ENCODE measurements around the gene MYH10. TPM values are rescaled to one million over a fixed set of nuclear protein-coding genes. Genes with fewer than 3 reads are reported as not detected.

Gene MYH10
- total and polyA plus RNA-seq, 4 donors: 86.0 to 121 (median 106) TPM

DNA sequence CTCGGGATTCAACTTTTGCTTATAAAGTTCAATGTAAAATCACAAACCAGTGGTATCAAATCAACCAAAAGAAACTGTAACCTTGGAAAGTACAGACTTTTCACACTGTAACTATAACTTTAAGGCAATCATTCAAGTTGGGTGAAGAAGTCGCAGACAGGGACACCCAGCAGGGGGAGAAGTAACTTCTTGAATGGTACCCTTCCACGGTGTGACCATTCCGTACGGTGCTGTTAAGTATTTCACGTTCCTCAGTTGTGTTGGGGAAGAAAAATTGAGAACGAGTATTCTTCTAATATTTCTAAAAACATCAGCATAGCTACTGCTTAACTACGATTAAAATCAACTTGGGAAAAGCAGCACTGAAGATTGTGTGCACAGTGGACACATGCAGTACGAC lies 55.8 kb downstream of the MYH10 start:
- WGBS (ENCODE audit: insufficient coverage): 100% methylated on average over 1 of the region's 9 CpGs
- Histone ChIP-seq H3K4me1 (ENCODE audit: control insufficient read depth, insufficient read depth, low read length) (no peaks in the 10 kb centered on the region), H3K27me3 (ENCODE audit: control insufficient read depth, insufficient read depth, low read length) (no peaks in the 10 kb centered on the region), H3K27ac (ENCODE audit: low read depth, low read length) (no peak overlapping the region), H3K4me3 (ENCODE audit: low read depth, low read length) (no peak overlapping the region), H3K9me3 (ENCODE audit: control insufficient read depth, insufficient read depth, low read length) (no peaks in the 10 kb centered on the region), H3K36me3 (ENCODE audit: control insufficient read depth, insufficient read depth, low read length) (peaks cover 4% of the 10 kb centered on the region)
- DNase-seq (ENCODE audit: low read depth in 4 of 6, low spot score in 6 of 6): no peak

DNA sequence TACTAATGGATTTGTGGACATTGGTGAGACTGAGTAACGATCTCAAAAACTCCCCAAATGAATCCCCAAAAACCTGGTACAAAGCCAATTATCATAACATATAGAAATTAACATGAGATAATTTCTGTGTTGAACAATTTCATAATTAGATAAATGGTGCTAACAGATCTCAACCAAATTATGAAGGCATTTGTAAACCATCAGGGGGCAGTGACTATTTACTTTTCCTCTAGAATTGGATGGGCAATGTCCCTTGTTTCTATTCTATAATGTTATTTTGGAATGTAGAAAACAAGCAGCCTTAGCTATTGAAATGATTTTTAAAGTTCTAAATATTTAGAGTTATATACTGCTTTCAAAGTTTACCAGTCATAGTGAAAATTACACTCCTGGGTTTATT lies 57.8 kb downstream of the MYH10 start:
- Histone ChIP-seq H3K27me3 (ENCODE audit: control insufficient read depth, insufficient read depth, low read length) (no peaks in the 10 kb centered on the region), H3K4me3 (ENCODE audit: low read depth, low read length) (no peak overlapping the region), H3K4me1 (ENCODE audit: control insufficient read depth, insufficient read depth, low read length) (no peaks in the 10 kb centered on the region), H3K9me3 (ENCODE audit: control insufficient read depth, insufficient read depth, low read length) (no peaks in the 10 kb centered on the region), H3K27ac (ENCODE audit: low read depth, low read length) (no peak overlapping the region), H3K36me3 (ENCODE audit: control insufficient read depth, insufficient read depth, low read length) (peaks cover 15% of the 10 kb centered on the region)
- no CpG with 5 or more reads among the region's 1 CpG for WGBS (ENCODE audit: insufficient coverage)
- peak in 1 of 6 donors; percentile 43 for DNase-seq (ENCODE audit: low read depth in 4 of 6, low spot score in 6 of 6)

DNA sequence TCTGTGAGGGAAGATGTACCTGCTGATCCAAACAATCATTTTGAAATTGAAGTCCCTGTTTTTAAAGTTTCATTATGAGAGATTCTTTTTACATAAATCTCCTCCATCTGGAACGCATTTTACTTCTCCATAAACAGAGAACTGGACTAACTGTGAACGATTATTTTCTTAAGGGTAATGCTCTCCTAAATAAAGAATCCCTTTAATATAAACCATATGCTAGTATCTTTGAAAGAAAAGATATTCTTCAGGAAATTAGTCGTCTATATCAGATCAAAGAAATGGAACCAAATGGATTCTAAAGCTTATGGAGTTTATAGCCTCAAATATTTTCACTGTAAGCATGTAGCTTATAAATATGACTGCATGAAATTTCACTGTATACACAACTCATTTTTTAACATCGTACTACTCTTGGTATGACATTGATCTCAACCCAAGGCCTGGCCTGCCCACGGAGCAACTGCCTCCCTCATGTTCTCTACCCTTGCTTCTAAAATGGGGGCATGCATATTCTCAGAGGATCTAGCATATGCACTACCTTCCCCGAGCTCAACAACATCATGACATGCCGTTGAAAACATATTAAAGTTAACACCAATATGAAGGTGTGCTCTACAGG lies 66.4 kb downstream of the MYH10 start:
- 89% methylated on average over 2 of the region's 7 CpGs for WGBS (ENCODE audit: insufficient coverage)
- Histone ChIP-seq H3K4me3 (ENCODE audit: low read depth, low read length) (no peak overlapping the region), H3K36me3 (ENCODE audit: control insufficient read depth, insufficient read depth, low read length) (peaks cover 19% of the 10 kb centered on the region), H3K27ac (ENCODE audit: low read depth, low read length) (no peak overlapping the region), H3K9me3 (ENCODE audit: control insufficient read depth, insufficient read depth, low read length) (no peaks in the 10 kb centered on the region), H3K4me1 (ENCODE audit: control insufficient read depth, insufficient read depth, low read length) (no peaks in the 10 kb centered on the region), H3K27me3 (ENCODE audit: control insufficient read depth, insufficient read depth, low read length) (no peaks in the 10 kb centered on the region)
- no peak for DNase-seq (ENCODE audit: low read depth in 4 of 6, low spot score in 6 of 6)

DNA sequence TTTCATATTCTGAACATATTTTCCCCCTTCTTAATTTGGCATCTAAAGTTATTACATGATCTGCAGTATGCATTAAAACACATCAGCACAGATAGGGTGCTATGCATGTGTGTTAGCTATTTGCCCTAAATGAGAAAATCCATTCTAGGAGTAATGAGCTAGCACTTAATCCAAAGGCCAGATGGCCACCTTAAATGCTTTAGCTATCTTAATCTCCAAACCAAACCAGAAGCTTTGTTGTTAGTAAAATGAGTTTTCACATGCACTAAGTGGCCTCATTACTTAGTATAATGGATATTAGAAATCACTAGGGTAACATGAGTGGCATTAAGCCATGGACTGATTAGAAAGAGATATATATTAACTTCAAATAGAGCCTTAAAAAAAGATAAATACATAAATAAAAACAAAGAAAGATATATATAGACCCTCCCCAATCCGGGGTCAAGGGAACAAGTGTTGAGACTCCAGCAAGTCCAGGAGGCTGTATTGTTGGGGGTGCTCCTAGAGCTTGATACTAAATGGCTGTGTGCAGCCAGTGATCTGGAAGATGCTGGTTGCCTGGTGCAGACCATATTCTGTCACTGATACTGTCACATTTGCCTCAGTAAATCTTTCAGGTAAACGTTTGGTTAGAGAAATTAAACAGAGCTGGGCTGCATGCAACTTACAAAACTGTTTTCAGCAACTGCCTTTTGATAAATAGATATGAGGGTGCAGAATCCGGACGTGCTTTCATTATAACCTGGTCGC lies 67.3 kb downstream of the MYH10 start:
- no peaks in the 10 kb centered on the region for H3K4me1 ChIP-seq (ENCODE audit: control insufficient read depth, insufficient read depth, low read length)
- no CpG with 5 or more reads among the region's 5 CpGs for WGBS (ENCODE audit: insufficient coverage)
- no peak overlapping the region for H3K4me3 ChIP-seq (ENCODE audit: low read depth, low read length)
- H3K36me3 ChIP-seq (ENCODE audit: control insufficient read depth, insufficient read depth, low read length): peaks cover 13% of the 10 kb centered on the region
- H3K9me3 ChIP-seq (ENCODE audit: control insufficient read depth, insufficient read depth, low read length): no peaks in the 10 kb centered on the region
- no peaks in the 10 kb centered on the region for H3K27me3 ChIP-seq (ENCODE audit: control insufficient read depth, insufficient read depth, low read length)
- H3K27ac ChIP-seq (ENCODE audit: low read depth, low read length): no peak overlapping the region
- peak in 2 of 6 donors; percentile 18 to 69 for DNase-seq (ENCODE audit: low read depth in 4 of 6, low spot score in 6 of 6)

DNA sequence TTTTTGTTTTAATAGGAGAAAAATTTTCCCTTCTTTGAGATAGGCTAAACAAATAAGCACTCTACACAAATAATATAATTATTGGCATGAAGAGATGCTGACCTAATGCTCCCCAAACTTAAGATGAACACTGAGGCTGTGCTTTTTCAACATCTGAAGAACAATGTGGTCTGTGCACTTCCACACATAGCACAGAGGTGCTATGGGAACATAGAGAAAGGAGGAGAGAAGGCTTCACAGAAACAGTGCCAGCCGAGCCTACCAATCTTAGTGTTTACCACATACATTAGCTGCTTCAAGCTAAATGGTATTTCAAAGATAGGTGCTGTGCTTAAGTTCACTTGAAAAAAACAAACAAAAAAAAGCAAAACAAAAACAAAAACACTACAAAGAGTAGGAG lies 72.4 kb downstream of the MYH10 start:
- no peak for DNase-seq (ENCODE audit: low read depth in 4 of 6, low spot score in 6 of 6)
- no peak overlapping the region for H3K4me3 ChIP-seq (ENCODE audit: low read depth, low read length)
- peaks cover 6% of the 10 kb centered on the region for H3K36me3 ChIP-seq (ENCODE audit: control insufficient read depth, insufficient read depth, low read length)
- no peaks in the 10 kb centered on the region for H3K27me3 ChIP-seq (ENCODE audit: control insufficient read depth, insufficient read depth, low read length)
- no peaks in the 10 kb centered on the region for H3K4me1 ChIP-seq (ENCODE audit: control insufficient read depth, insufficient read depth, low read length)
- H3K27ac ChIP-seq (ENCODE audit: low read depth, low read length): no peak overlapping the region
- no peaks in the 10 kb centered on the region for H3K9me3 ChIP-seq (ENCODE audit: control insufficient read depth, insufficient read depth, low read length)
- no CpG with 5 or more reads among the region's 1 CpG for WGBS (ENCODE audit: insufficient coverage)

DNA sequence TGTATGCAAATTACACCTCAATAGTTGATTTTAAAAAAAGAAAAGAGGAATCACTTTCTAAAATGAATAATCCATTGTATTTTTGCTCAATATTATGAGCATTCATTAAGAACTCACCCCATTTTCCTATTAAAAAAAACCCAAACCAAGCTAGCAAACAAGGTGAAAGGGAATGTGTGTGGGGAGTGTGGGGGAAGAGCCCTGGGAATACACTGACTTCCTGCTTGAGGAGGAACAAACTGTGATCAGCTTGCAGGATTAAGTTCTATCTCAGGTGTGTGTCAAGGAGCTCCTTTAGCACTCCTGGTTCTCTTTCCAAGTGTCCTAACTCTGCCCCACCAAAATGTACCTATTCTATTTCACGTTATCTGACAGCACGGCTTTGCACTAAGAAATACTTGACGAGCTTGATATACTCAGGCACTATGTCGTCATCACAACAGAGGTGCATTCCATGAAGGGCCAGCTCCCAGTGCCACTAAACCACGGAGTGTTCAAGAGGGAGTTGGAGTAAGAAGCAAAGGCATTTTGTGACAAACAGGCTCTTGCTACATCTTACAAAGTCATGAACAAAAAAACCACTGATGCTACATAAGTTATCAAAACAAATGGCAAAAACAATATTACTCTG lies 73.2 kb downstream of the MYH10 start:
- Histone ChIP-seq H3K27me3 (ENCODE audit: control insufficient read depth, insufficient read depth, low read length) (no peaks in the 10 kb centered on the region), H3K27ac (ENCODE audit: low read depth, low read length) (no peak overlapping the region), H3K4me3 (ENCODE audit: low read depth, low read length) (no peak overlapping the region), H3K4me1 (ENCODE audit: control insufficient read depth, insufficient read depth, low read length) (no peaks in the 10 kb centered on the region), H3K9me3 (ENCODE audit: control insufficient read depth, insufficient read depth, low read length) (no peaks in the 10 kb centered on the region), H3K36me3 (ENCODE audit: control insufficient read depth, insufficient read depth, low read length) (peaks cover 10% of the 10 kb centered on the region)
- no peak for DNase-seq (ENCODE audit: low read depth in 4 of 6, low spot score in 6 of 6)
- WGBS (ENCODE audit: insufficient coverage): 80% methylated on average over 1 of the region's 5 CpGs

DNA sequence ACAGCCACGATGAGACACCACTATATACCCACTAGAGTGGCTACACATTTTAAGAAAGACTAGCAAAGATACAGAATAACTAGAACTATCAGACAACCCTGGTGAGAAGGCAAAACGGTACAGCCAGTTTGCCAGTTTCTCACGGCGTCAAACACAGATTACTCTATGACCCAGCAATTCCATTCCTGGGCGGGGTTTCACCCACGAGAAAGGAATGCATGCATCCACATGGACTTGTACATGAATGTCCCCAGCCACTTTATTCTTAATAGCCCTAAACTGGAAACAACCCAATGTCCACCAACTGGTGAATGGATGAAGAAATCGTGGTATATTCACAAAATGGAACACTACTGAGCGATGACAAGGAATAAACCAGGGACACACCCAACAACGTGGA lies 74.5 kb downstream of the MYH10 start:
- WGBS (ENCODE audit: insufficient coverage): 89% methylated on average over 4 of the region's 9 CpGs
- DNase-seq (ENCODE audit: low read depth in 4 of 6, low spot score in 6 of 6): no peak
- Histone ChIP-seq H3K4me3 (ENCODE audit: low read depth, low read length) (no peak overlapping the region), H3K27ac (ENCODE audit: low read depth, low read length) (no peak overlapping the region), H3K36me3 (ENCODE audit: control insufficient read depth, insufficient read depth, low read length) (peaks cover 8% of the 10 kb centered on the region), H3K27me3 (ENCODE audit: control insufficient read depth, insufficient read depth, low read length) (no peaks in the 10 kb centered on the region), H3K4me1 (ENCODE audit: control insufficient read depth, insufficient read depth, low read length) (no peaks in the 10 kb centered on the region), H3K9me3 (ENCODE audit: control insufficient read depth, insufficient read depth, low read length) (no peaks in the 10 kb centered on the region)

DNA sequence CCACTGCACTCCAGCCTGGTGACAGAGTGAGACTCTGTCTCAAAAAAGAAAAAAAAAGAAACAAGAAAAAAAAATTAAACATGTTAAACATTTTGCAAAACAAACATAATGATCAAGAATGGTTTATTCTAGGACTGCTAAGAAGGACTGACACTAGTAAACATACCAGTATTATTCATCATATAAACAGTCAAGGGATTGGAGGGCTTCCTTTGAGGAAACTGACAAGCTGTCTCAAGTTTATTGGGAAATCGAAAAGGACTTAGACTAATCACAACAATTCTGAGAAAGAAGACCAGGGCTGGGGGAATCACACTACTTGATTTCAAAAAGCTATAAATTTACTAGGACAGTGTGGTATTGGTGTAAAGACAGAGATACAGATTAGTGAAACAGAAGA lies 75.5 kb downstream of the MYH10 start:
- H3K9me3 ChIP-seq (ENCODE audit: control insufficient read depth, insufficient read depth, low read length): no peaks in the 10 kb centered on the region
- no peaks in the 10 kb centered on the region for H3K4me1 ChIP-seq (ENCODE audit: control insufficient read depth, insufficient read depth, low read length)
- DNase-seq (ENCODE audit: low read depth in 4 of 6, low spot score in 6 of 6): no peak
- no CpG with 5 or more reads among the region's 1 CpG for whole genome bisulfite sequencing (ENCODE audit: insufficient coverage)
- no peak overlapping the region for H3K27ac ChIP-seq (ENCODE audit: low read depth, low read length)
- no peak overlapping the region for H3K4me3 ChIP-seq (ENCODE audit: low read depth, low read length)
- peaks cover 4% of the 10 kb centered on the region for H3K36me3 ChIP-seq (ENCODE audit: control insufficient read depth, insufficient read depth, low read length)
- H3K27me3 ChIP-seq (ENCODE audit: control insufficient read depth, insufficient read depth, low read length): no peaks in the 10 kb centered on the region

DNA sequence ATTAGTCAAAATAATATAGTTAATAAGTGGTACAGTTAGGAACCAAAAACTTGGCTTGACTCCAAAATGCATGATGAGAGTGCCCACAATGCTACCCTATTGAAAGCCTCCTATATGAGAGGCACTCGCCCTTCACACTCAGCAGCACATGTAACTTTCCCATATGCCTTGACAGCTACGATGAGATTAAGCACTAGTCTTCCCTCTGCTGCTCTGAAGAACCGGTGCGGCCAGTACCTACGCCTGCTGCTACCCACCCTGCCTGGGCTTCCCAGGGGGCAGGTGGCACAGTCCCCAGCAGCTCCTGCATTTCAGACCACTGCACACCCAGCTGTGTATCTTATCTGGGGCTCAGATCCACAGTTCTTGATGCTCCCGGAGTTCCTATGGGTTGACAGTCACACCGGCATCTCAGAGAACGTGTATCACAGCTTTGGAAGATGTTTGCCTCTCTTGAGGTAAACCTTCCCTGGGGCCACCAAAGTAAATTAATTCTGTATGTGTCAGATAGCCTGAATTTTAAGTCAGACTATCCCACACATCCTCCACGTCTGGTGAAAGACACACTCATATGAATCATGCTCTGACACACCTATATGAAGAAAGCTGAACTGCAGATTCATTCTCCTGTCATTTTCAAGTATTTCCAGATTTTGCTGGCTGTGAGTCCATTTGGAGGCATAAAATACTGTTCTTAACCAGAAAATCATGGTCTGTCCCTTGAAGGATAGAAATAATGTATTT lies 77.8 kb downstream of the MYH10 start:
- H3K36me3 ChIP-seq (ENCODE audit: control insufficient read depth, insufficient read depth, low read length): peaks cover 10% of the 10 kb centered on the region
- no peak overlapping the region for H3K27ac ChIP-seq (ENCODE audit: low read depth, low read length)
- H3K4me3 ChIP-seq (ENCODE audit: low read depth, low read length): no peak overlapping the region
- no peaks in the 10 kb centered on the region for H3K27me3 ChIP-seq (ENCODE audit: control insufficient read depth, insufficient read depth, low read length)
- DNase-seq (ENCODE audit: low read depth in 4 of 6, low spot score in 6 of 6): no peak
- WGBS (ENCODE audit: insufficient coverage): 94% methylated on average over 7 of the region's 9 CpGs
- H3K4me1 ChIP-seq (ENCODE audit: control insufficient read depth, insufficient read depth, low read length): no peaks in the 10 kb centered on the region
- no peaks in the 10 kb centered on the region for H3K9me3 ChIP-seq (ENCODE audit: control insufficient read depth, insufficient read depth, low read length)
